Kidney (tissue), 14 donors: ENCODE measurements around the gene SBK2. TPM values are rescaled to one million over a fixed set of nuclear protein-coding genes. Genes with fewer than 3 reads are reported as not detected.
"Not testable (repeated sequence)": the region's sequence is repeated elsewhere in the genome, so short reads cannot be mapped to it uniquely, and the experiment has no call there.

Experiments used
- DNase-seq, 5 donors: peaks; one replicate each; pipeline ENCODE4 v3.0.0-alpha.2; 2013 to 2020
- FAIRE-seq: peaks from 2 replicates; lab custom pipeline; 2012; peaks lifted over from hg19 to GRCh38; lab: Jason Lieb, UNC
- H3K27ac ChIP-seq, 2 donors: one replicate each; pipeline ENCODE4 v1.7.0; 2013; ENCODE audit warnings: low read depth in 2 of 2, low read length in 2 of 2, inconsistent platforms in 1 of 2
- H3K27me3 ChIP-seq: one replicate; pipeline ENCODE4 v1.7.1; 2013; ENCODE audit warnings: low read length, inconsistent platforms; ENCODE audit not compliant: control insufficient read depth, insufficient read depth
- H3K36me3 ChIP-seq, 3 donors: one replicate each; pipeline versions ENCODE4 v1.7.0 to v1.7.1; 2013; ENCODE audit warnings: low read length in 3 of 3, control low read depth in 1 of 3, inconsistent platforms in 1 of 3; ENCODE audit not compliant: insufficient read depth in 3 of 3, control insufficient read depth in 2 of 3
- H3K4me1 ChIP-seq, 3 donors: one replicate each; pipeline versions ENCODE4 v1.7.0 to v1.7.1; 2013; ENCODE audit warnings: low read length in 3 of 3, inconsistent platforms in 1 of 3, low read depth in 1 of 3; ENCODE audit not compliant: control insufficient read depth in 2 of 3, insufficient read depth in 2 of 3
- H3K4me3 ChIP-seq, 3 donors: one replicate each; pipeline versions ENCODE4 v1.7.0 to v1.8.1; 2013; ENCODE audit warnings: low read length in 3 of 3, control low read depth in 1 of 3, inconsistent platforms in 1 of 3
- H3K9ac ChIP-seq, 3 donors: one replicate each; pipeline versions ENCODE4 v1.7.0 to v1.7.1; 2013; ENCODE audit warnings: low read length in 3 of 3, control low read depth in 1 of 3, inconsistent platforms in 1 of 3
- H3K9me3 ChIP-seq, 3 donors: one replicate each; pipeline versions ENCODE4 v1.7.0 to v1.7.1; 2013; ENCODE audit warnings: low read length in 3 of 3, control low read depth in 1 of 3, inconsistent platforms in 1 of 3; ENCODE audit not compliant: control insufficient read depth in 2 of 3, insufficient read depth in 1 of 3
- CTCF ChIP-seq: IDR thresholded peaks from 3 replicates; pipeline ENCODE4 v1.5.1; 2012; ENCODE audit warnings: mild to moderate bottlenecking, moderate library complexity, borderline replicate concordance; ENCODE audit not compliant: insufficient read depth; ENCODE audit errors: extremely low read depth
- intact Hi-C: fragments of 100-400 bp; cut with DNase I; formaldehyde crosslinking; loops from one replicate; pipeline ENCODE4 v1.11.1; 2022
- polyA plus RNA-seq: library from polyadenylated mRNA; stranded (reverse); fragments of 350-450 nt; fragmentation: Illumina TruSeq; extraction: RNeasy Lipid Tissue Mini Kit (QIAGEN cat#74804); gene quantifications from one replicate; pipeline ENCODE4 v1.2.3, GENCODE V29; 2014; ENCODE audit warnings: low read depth, low replicate concordance; ENCODE audit not compliant: insufficient read depth
- total RNA-seq: library from RNA; stranded (reverse); fragmentation: NEBNext Ultra II Directional; extraction: Animal tissue kit (Norgen Biotek cat#: 25700); gene quantifications from one replicate; pipeline ENCODE4 v1.2.1, GENCODE V29; 2021
- donor health status: control.
- donor health status: control.
- donor health status: control.
- donor health status: control.
- donor health status: control.
- donor health status: DM: yes; HTN: yes; CAD: no.
- donor health status: Normal renal cell carcinoma (clear cell type).

The SBK2 gene
- total and polyA plus RNA-seq, 2 donors from 2014 or later: not detected

GRCh38 chr19:55576746-55577145 is 39.8 kb upstream of the SBK2 start:
- H3K9me3 ChIP-seq: no peaks in the 10 kb centered on the region
- H3K36me3 ChIP-seq: peaks cover 0 to 8% (median 0%) of the 10 kb centered on the region in 3 donors
- peaks cover 3 to 11% (median 6%) of the 10 kb centered on the region in 3 donors for H3K4me1 ChIP-seq
- H3K4me3 ChIP-seq: no peak overlapping the region
- no peak overlapping the region for H3K9ac ChIP-seq
- FAIRE-seq: no peak
- no peak overlapping the region for H3K27ac ChIP-seq
- no peak for DNase-seq
- intact Hi-C loops: no loop called here
- H3K27me3 ChIP-seq: no peaks in the 10 kb centered on the region
- TF ChIP-seq CTCF: no peak

- DNase-seq, H3K27ac ChIP-seq, H3K9me3 ChIP-seq, H3K9ac ChIP-seq, H3K4me1 ChIP-seq, H3K27me3 ChIP-seq, FAIRE-seq, H3K36me3 ChIP-seq, intact Hi-C loops, H3K4me3 ChIP-seq: not testable (repeated sequence)
These were observed 37.0 kb upstream of the SBK2 start for GRCh38 chr19:55573929-55574328.

DNA sequence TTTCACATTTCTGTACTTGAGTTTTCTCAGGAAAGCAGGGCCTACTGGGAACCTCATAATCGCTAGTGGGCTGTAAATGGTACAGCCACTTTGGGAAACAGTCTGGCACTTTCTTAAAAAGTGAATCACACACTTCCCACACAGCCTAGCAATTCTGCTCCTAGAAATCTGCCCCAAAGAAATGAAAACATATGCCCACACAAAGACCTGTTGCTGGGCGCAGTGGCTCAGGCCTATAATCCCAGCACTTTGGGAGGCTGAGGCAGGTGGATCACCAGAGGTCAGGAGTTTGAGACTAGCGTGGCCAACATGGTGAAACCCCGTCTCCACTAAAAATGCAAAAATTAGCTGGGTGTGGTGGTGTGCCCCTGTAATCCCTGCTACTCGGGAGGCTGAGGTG is 32.5 kb upstream of the SBK2 start:
- H3K27ac ChIP-seq, H3K9me3 ChIP-seq, H3K4me1 ChIP-seq, DNase-seq, H3K9ac ChIP-seq, H3K36me3 ChIP-seq, H3K4me3 ChIP-seq, intact Hi-C loops, H3K27me3 ChIP-seq, FAIRE-seq: not testable (repeated sequence)

DNA sequence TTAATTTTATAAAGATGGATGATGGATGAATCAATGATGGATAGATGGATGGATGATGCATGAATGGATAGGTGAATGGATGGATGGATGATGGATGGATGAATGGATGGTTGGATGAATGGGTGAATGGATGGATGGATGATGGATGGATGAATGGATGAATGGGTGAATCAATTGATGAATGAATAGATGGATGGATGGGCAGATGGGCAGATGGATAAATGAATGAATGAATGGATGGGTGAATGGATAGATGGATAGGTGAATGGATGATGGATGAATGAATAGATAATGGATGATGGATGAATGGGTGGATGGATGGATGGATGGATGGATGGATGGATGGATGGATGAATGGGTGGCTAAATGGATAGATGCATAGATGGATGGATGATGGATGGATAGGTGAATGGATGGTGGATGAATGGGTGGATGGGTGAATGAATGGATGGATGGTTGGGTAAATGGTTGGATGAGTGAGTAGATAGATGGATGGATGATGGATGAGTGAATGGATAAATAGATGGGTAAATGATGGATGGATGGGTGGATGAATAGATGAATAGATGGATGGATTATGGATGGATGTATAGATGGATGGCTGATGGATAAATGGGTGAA is 30.9 kb upstream of the SBK2 start:
- no peaks in the 10 kb centered on the region for H3K27me3 ChIP-seq
- FAIRE-seq: no peak
- intact Hi-C loops: no loop called here
- H3K36me3 ChIP-seq: no peaks in the 10 kb centered on the region
- H3K9me3 ChIP-seq: no peaks in the 10 kb centered on the region
- no peak overlapping the region for H3K9ac ChIP-seq
- DNase-seq: no peak
- no peak overlapping the region for H3K27ac ChIP-seq
- H3K4me3 ChIP-seq: no peak overlapping the region
- no peak for TF ChIP-seq CTCF
- H3K4me1 ChIP-seq: no peaks in the 10 kb centered on the region
